GM21529 (cell line): Measurements from ENCODE around the gene MAN2B1.
"Not testable (repeated sequence)": the region's sequence is repeated elsewhere in the genome, so short reads cannot be mapped to it uniquely, and the experiment has no call there.

Experiments used
- ATAC-seq: cut with Tn5 transposase; IDR thresholded peaks from one replicate; pipeline ENCODE4 v1.9.1; 2021; ENCODE audit not compliant: unreplicated experiment

The MAN2B1 gene

GRCh38 chr19:12666265-12667048 lies at the start of gene MAN2B1, which contains the start of gene WDR83:
Gene MAN2B1, minus strand, starts transcription at chr19:12666742. Its CDS starts 41 bp downstream, at chr19:12666701.
Gene WDR83, plus strand, starts transcription at chr19:12666807. Its CDS starts 2,984 bp downstream, at chr19:12669791.
- peak; percentile 50 for ATAC-seq

DNA sequence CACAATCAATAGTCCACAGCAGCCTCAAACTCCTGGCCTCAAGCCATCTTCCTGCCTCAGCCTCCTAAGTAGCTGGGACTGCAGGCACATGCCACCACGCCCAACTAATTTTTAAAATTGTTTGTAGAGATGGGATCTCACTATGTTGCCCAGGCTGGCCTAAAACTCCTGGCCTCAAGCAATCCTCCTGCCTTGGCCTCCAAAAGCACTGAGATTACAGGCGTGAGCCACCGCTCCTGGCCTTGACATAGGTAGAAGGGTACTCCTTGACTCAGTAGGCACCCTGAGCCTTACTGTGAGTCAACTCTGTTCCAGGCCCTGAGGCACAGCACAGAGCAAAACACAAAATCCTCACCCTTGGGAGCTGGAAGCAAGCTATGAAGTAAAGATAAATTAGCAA lies 49.4 kb upstream of the MAN2B1 start:
- ATAC-seq: no peak

DNA sequence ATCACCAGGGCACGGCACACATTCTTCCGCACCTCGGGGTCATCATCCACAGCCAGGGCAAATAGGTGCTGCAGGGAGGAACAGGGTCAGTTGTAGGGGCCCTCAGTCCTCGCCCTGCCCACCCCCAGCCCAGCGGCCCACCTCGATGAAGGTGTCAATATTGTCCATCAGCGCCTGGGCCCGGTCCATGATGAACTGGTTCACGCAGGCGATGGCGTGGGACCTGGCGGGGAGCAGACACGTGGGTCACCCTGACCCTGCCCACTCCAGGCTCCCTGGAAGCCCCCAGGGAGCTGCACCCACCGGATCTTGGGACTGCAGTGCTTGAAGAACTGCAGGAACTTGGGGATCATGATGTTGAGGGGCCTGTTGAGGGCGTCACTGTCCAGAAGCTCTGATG lies 48.6 kb upstream of the MAN2B1 start:
- ATAC-seq: no peak

DNA sequence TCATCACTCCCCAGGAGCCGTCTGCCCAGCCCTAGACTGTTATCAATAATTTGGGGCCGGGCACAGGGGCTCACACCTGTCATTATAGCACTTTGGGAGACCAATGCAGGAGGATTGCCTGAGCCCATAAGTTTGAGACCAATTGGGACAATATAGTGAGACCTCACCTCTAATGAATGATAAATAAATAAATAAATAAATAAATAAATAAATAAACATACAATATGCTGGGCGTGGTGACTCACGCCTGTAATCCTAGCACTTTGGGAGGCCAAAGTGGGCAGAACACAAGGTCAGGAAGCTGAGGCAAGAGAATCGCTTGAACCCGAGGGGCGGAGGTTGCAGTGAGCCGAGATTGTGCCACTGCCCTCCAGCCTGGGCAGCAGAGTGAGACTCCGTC lies 46.8 kb upstream of the MAN2B1 start:
- ATAC-seq: not testable (repeated sequence)

- not testable (repeated sequence) for ATAC-seq
Observed at GRCh38 chr19:12712077-12712476, 45.5 kb upstream of the MAN2B1 start.

DNA sequence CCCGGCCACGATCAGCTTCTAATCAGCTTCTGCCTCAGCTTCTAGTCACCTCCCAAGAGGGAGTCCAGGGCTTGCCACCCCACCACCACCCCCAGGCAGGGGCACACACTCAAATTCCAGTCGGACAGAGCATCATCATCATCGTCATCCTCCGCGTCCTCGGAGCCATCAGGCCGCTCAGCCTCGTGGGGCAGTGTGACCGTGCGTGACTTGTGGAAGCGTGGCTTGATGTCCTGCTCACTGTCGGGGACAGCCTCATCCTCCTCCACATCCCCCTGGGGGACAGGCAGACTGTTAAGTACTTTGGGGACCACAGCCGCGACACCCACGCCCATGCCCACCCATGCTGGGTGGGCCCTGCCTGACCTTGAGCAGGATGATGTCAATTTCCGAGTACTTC lies 44.6 kb upstream of the MAN2B1 start:
- no peak for ATAC-seq

DNA sequence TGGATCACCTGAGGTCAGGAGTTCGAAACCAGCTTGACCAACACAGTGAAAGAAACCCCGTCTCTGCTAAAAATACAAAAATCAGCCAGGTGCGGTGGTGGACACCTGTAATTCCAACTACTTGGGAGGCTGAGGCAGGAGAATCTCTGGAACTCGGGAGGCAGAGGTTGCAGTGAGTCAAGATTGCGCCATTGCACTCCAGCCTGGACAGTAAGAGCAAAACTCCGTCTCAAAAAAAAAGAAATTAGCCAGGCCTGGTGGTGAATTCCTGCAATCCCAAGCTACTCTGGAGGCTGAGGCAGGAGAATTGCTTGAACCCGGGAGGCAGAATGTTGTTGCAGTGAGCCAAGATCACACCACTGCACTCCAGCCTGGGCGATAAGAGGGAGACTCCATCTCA lies 42.1 kb upstream of the MAN2B1 start:
- ATAC-seq: no peak

DNA sequence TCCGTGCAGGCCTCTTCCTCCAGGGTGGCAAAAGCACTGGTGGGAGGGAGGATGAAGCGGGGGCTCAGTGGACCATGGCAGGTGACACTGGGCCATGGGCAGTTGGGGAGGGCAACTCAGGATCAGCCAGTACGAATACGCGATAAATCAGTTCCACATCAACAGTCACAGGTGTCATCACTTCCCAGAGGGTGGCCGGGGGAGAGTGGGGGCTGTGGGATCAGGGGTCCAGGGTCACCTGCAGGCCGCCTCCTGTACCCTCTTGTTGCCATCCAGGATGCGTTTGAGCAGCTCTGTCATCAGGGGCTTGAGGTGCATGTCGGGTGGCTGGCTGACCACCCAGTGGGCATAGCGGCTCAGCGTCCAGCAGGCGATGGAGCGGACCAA lies 39.8 kb upstream of the MAN2B1 start:
- no peak for ATAC-seq

- ATAC-seq: no peak
Observed at GRCh38 chr19:12705654-12706331, 39.3 kb upstream of the MAN2B1 start.

- ATAC-seq: no peak
Observed at GRCh38 chr19:12705169-12705568, 38.6 kb upstream of the MAN2B1 start.

- no peak for ATAC-seq
Observed at GRCh38 chr19:12703046-12703445, 36.5 kb upstream of the MAN2B1 start.

DNA sequence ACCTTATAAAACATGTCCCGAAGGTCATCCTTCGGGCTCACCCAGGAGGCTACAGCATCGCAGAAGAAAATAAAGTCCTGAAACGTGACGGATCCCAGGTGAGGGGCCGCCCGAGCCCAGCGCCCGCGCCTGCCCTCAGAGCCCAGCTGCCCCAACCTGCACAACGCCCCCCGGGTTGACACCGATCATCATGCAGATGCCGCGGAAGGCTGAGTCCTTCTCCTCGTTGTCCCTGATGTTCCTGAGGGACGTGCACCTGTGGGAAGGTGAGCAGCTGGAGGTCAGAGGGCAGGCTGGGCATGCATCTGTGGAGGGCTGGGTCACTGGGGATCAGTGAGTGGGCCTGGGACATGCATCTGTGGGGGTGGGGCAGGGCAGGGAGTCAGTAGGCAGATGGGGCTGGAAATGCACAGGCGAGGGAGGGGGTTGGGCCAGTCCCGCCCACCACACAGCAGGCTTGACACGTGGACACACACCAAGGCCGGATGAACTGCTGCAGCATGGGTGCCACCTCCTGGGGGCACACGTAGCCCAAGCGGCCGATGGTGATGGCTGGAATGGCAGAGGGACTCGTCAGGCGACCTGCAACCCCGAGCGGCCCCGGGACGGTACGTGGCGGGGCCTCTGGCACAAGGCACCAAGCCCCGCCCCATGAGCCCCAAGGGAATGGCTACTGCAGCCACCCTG lies 35.2 kb upstream of the MAN2B1 start:
- ATAC-seq: no peak

DNA sequence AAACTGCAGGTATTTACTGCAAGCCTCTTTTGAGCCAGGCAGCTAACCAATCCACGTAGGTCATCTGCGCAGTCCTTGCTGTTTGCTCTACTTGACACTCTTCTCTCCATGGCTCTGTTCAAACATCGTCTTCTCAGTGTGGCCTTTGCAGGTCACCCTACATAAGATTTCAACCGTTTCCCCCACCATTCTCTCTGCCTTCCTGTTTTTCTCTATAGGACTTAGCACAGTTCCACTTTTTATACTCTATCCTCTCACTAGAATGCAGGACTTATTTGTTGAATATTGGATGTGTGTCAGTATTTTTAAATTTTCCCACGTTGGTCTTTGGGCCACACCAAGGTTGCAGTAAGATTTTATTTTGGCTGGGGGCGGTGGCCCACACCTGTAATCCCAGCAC lies 31.6 kb upstream of the MAN2B1 start:
- ATAC-seq: no peak

DNA sequence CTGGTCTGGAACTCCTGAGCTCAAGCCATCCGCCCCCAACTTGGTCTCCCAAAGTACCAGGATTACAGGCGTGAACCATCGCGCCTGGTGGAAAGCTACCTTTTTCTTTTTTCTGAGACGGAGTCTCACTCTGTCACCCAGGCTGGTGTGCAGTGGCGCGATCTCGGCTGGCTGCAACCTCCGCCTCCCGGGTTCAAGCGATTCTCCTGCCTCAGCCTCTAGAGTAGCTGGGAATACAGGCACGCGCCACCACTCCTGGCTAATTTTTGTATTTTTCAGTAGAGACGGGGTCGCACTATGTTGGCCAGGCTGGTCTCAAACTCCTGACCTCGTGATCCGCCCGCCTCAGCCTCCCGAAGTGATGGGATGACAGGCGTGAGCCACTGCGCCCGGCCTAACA lies 30.9 kb upstream of the MAN2B1 start:
- ATAC-seq: not testable (repeated sequence)

DNA sequence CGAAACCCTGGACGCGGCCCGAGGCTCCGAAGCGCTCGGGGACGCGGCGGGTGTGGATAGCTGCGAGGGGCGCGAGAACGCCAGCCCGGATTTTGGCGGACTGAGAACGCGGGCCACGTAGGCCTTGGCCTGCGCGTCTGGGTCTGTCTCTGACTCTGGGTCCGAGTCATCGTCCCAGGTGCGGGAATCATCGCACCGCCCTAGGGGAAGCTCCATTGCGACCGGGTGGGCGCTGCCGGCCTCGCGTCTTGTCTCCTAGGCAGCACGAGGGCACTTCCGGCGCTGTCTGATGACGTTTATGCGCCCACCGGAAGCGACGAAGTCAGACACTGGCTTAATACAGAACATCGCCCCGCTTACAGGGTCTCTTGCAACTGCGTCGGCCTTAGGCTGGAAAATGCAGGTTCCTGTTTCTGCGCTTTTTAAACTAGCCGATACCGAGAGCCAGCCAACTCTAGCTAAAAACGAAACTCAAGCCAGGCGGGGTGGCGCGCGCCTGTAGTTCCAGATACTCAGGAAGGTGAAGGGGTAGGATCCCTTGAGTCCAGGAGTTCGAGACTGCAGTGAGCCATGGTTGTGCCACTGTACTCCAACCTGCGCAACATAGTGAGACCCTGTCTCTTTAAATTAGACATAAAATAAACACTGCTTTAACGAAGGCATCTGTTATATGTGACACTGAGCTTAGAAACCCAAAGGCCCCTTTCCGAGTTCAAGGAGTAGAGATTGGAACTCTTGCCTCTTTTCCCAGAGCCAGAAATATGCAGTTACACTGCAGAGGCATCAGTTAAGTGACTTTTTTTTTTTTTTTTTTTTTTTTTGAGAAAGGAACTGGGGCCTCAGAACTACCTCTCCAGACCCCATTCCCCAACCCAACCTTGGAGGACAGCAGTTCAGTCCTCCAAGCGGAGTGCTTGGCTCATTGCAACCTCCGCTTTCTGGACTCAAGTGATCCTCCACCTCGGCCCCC lies 30.1 kb upstream of the MAN2B1 start, which contains the start of gene FBXW9:
TSS of gene FBXW9 (minus strand) at position 266 of the 970 bp plus-strand sequence. CDS start at position 216, 50 bp downstream.
- peak; percentile 74 for ATAC-seq

DNA sequence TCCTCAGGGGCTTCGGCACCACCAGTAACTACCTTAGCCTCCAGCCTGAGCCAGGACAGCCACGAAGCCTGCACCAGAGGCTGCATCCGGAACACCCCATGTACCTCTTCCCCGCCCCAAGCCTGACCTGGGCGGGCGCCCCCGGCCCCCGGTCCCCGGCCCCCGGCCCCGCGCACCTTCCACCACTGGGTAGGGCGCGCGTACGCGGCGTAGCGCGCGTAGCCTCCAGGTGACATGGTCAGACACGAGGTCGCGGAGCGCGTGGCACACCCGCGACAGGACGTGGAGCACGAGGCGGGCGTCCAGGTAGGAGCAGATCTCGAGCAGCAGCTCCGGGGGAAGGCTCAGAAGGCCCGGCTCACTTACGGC lies 29.4 kb upstream of the MAN2B1 start:
- peak; percentile 9 for ATAC-seq

GRCh38 chr19:12695514-12695913 lies 29.0 kb upstream of the MAN2B1 start:
- ATAC-seq: peak; percentile 5

DNA sequence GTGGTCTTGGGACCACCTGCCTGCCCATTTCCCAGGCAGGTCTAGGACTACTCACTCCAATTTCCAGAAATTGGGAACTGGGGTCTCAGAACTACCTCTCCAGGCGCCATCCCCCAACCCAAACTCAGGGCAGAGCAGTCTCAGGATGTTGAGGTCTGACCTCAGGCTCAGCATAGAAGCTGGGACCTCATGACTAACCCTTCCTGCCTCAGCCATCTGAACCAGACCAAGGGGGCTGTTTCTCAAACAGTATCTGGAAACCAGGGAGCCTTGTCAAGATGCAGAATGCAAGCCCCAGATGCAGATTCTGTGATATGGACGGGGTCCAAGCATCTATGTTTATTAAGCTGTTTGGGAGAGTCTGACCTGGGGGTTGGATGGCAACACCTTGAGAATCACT lies 28.6 kb upstream of the MAN2B1 start:
- ATAC-seq: no peak

DNA sequence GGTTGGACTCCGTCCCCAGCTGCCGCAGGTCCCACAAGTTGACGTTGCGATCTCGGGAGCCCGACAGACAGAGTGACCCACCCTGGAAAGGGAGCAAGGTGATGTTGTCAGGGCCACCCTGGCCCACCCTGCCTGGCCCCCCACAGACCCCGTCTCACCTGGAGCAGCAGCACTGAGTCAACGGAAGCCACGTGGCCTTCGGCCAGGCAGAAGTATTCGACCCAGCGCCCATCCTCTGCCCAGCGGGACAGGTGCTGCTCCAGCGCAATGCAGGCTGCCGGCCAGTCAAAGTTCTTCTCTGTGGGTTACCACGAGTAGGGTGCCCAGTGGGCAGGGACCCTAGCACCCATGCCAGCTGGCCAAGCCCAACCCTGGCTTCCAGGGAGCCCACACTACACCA lies 28.1 kb upstream of the MAN2B1 start:
- ATAC-seq: no peak

- ATAC-seq: no peak
Observed at GRCh38 chr19:12692960-12693359, 26.4 kb upstream of the MAN2B1 start.
